Activated T-cell treated with anti-CD3 and anti-CD28 coated beads, Interleukin-2, amount 50 U/mL, for 72 hours (primary cell): Measurements from ENCODE around the gene CYP26B1. TPM values are rescaled to one million over a fixed set of nuclear protein-coding genes. Genes with fewer than 3 reads are reported as not detected.

ENCODE experiments used
- ATAC-seq, 2 donors: fragments of 150-1000 bp; cut with Tn5 transposase; replicated peaks in 1 of 2; 2 replicates each; pipeline ENCODE4 v1.10.0; 2021; ENCODE audit warnings: moderate library complexity in 2 of 2, mild to moderate bottlenecking in 1 of 2
- DNase-seq, 2 donors: peaks; one replicate each; pipeline ENCODE4 v3.0.0; 2021 to 2022; ENCODE audit warnings: mixed read lengths in 1 of 2
- H3K27ac Mint-ChIP-seq: one replicate; pipeline ENCODE4 v1.8.0; 2022; ENCODE audit warnings: mild to moderate bottlenecking, moderate library complexity, mixed read lengths
- H3K27me3 Mint-ChIP-seq: one replicate; pipeline ENCODE4 v1.8.0; 2022; ENCODE audit warnings: low read depth, mixed read lengths
- H3K36me3 Mint-ChIP-seq, 2 donors: one replicate each; pipeline ENCODE4 v1.8.0; 2022; ENCODE audit warnings: mixed read lengths in 2 of 2, mild to moderate bottlenecking in 1 of 2; ENCODE audit not compliant: insufficient read depth in 2 of 2
- H3K4me1 Mint-ChIP-seq: one replicate; pipeline ENCODE4 v1.8.0; 2022; ENCODE audit warnings: low read depth, mixed read lengths
- H3K4me3 Mint-ChIP-seq, 2 donors: one replicate each; pipeline ENCODE4 v1.8.0; 2022; ENCODE audit warnings: mild to moderate bottlenecking in 2 of 2, mixed read lengths in 2 of 2, moderate library complexity in 2 of 2
- H3K9me3 Mint-ChIP-seq, 2 donors: one replicate each; pipeline ENCODE4 v1.8.0; 2022; ENCODE audit warnings: mixed read lengths in 2 of 2
- total RNA-seq, 2 donors: library from RNA; stranded (reverse); gene quantifications; one replicate each; pipeline ENCODE4 v1.2.3, GENCODE V29; 2022

The CYP26B1 gene, protein sequence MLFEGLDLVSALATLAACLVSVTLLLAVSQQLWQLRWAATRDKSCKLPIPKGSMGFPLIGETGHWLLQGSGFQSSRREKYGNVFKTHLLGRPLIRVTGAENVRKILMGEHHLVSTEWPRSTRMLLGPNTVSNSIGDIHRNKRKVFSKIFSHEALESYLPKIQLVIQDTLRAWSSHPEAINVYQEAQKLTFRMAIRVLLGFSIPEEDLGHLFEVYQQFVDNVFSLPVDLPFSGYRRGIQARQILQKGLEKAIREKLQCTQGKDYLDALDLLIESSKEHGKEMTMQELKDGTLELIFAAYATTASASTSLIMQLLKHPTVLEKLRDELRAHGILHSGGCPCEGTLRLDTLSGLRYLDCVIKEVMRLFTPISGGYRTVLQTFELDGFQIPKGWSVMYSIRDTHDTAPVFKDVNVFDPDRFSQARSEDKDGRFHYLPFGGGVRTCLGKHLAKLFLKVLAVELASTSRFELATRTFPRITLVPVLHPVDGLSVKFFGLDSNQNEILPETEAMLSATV
- total RNA-seq = not detected

GRCh38 chr2:72147303-72147971, at the start of gene CYP26B1:
CYP26B1 (minus strand) TSS chr2:72147862; CDS start chr2:72147834, 28 bp downstream.
- Mint-ChIP-seq H3K4me3 (peak within 1 kb of the TSS; percentile 75 to 89), H3K4me1 (peaks cover 49% of the 10 kb centered on the region), H3K36me3 (peaks cover 0 to 8% of the 10 kb centered on the region in 2 donors), H3K27me3 (peaks cover 70% of the 10 kb centered on the region), H3K9me3 (no peaks in the 10 kb centered on the region), H3K27ac (peak within 1 kb of the TSS; percentile 17)
- no peak for DNase-seq
- no peak for ATAC-seq

GRCh38 chr2:72193723-72194122, 46.1 kb upstream of the CYP26B1 start:
- DNase-seq (no peak), ATAC-seq (no peak)
- H3K9me3 Mint-ChIP-seq = peaks cover 0 to 2% of the 10 kb centered on the region in 2 donors
- H3K4me3 Mint-ChIP-seq = no peak overlapping the region
- H3K36me3 Mint-ChIP-seq = no peaks in the 10 kb centered on the region
- no peaks in the 10 kb centered on the region for H3K4me1 Mint-ChIP-seq
- no peak overlapping the region for H3K27ac Mint-ChIP-seq
- no peaks in the 10 kb centered on the region for H3K27me3 Mint-ChIP-seq

DNA sequence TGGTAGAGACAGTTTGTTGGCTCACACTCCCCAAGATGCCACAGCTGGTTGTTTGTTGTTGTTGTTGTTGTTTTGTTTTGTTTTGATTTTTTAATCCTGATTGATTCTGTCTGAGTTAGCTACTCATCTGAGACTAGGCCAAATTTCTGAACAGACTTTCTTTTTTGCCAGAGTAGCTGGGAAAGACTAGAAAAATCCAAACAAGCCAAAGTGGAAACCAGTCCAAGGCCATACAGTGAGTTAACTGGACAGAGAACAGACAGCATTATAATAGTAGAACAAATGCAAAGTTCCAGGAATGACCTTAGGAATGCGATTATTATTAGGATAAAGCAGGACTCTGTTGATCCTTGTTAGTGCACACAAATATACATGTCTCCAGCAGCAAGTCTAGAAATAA, 43.8 kb upstream of the CYP26B1 start:
- no peaks in the 10 kb centered on the region for H3K4me1 Mint-ChIP-seq
- DNase-seq = no peak
- ATAC-seq = no peak
- H3K27ac Mint-ChIP-seq = no peak overlapping the region
- peaks cover 1 to 4% of the 10 kb centered on the region in 2 donors for H3K9me3 Mint-ChIP-seq
- no peaks in the 10 kb centered on the region for H3K36me3 Mint-ChIP-seq
- no peak overlapping the region for H3K4me3 Mint-ChIP-seq
- H3K27me3 Mint-ChIP-seq = no peaks in the 10 kb centered on the region

GRCh38 chr2:72185206-72185605, 37.5 kb upstream of the CYP26B1 start:
- H3K9me3 Mint-ChIP-seq = peaks cover 1 to 2% of the 10 kb centered on the region in 2 donors
- DNase-seq (no peak), ATAC-seq (no peak)
- no peaks in the 10 kb centered on the region for H3K4me1 Mint-ChIP-seq
- no peaks in the 10 kb centered on the region for H3K36me3 Mint-ChIP-seq
- H3K27me3 Mint-ChIP-seq = no peaks in the 10 kb centered on the region
- no peak overlapping the region for H3K4me3 Mint-ChIP-seq
- H3K27ac Mint-ChIP-seq = no peak overlapping the region

DNA sequence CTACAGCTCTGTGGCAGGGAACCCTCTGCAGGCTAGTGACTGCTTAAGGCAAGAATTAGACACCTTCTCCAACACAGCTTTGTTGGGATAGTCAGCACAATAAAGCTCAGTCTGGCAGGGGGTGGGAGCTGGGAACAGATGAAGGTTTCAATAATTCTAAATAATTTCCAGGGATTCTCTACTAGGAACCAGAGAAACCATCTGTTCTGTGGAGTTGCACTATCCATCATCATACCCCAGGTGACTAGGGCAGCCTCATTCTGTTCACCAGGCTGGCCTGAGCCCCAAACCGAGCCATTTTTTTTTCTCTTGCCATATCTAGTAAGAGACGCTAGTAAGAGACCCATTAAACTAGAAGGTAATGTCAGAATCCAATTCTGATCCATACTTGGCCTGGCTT, 35.8 kb upstream of the CYP26B1 start:
- no peak for ATAC-seq
- peaks cover 1 to 2% of the 10 kb centered on the region in 2 donors for H3K9me3 Mint-ChIP-seq
- H3K4me3 Mint-ChIP-seq = no peak overlapping the region
- H3K36me3 Mint-ChIP-seq = no peaks in the 10 kb centered on the region
- H3K27me3 Mint-ChIP-seq = no peaks in the 10 kb centered on the region
- H3K27ac Mint-ChIP-seq = no peak overlapping the region
- no peak for DNase-seq
- no peaks in the 10 kb centered on the region for H3K4me1 Mint-ChIP-seq

- Mint-ChIP-seq H3K9me3 (peaks cover under 1% of the 10 kb centered on the region in 2 donors), H3K36me3 (no peaks in the 10 kb centered on the region), H3K4me1 (no peaks in the 10 kb centered on the region), H3K4me3 (no peak overlapping the region), H3K27ac (no peak overlapping the region), H3K27me3 (no peaks in the 10 kb centered on the region)
- DNase-seq (no peak), ATAC-seq (no peak)
These were observed 35.4 kb upstream of the CYP26B1 start for GRCh38 chr2:72183016-72183415.

DNA sequence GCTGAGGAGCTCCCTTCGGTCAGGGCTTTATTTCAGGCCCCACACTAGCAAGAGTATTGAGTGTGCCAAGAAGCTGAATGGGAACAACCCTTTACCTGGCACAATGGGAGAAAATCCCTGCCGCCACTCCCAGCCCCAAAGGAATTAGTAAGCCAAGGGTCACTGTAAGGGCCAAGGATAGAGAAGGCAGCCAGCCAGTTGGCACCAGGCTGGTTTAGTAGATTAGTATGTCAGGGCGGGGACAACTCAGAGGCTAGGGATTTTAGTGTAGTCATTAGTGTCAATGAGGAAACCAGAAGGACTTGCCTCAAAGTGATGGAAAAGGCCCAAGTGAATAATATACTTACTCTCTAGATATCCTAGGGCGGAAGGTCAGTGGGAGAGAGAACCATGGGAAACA, 34.9 kb upstream of the CYP26B1 start:
- no peaks in the 10 kb centered on the region for H3K4me1 Mint-ChIP-seq
- DNase-seq = no peak
- H3K36me3 Mint-ChIP-seq = no peaks in the 10 kb centered on the region
- no peaks in the 10 kb centered on the region for H3K27me3 Mint-ChIP-seq
- ATAC-seq = no peak
- no peak overlapping the region for H3K4me3 Mint-ChIP-seq
- no peak overlapping the region for H3K27ac Mint-ChIP-seq
- no peaks in the 10 kb centered on the region for H3K9me3 Mint-ChIP-seq

DNA sequence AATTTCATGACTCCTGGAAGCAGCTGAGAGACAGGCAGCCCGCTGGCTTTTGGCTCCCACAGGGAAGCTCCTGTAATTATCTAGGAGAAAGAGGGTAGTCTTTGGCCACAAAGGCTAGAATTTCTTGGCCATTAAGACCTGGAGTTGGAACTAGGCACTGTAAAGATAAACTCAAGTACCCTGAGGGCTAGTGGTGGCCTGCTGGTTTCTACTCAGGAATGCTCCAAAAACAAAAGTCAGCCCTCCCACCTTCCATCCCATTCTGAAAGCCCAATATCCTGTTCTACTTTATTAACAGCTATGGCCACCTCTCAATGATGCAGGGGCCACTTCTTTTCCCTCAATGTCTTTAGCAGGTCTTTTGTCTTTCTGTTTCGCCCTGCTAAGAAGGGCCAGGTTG, 34.0 kb upstream of the CYP26B1 start:
- Mint-ChIP-seq H3K36me3 (no peaks in the 10 kb centered on the region), H3K9me3 (no peaks in the 10 kb centered on the region), H3K27me3 (no peaks in the 10 kb centered on the region), H3K4me1 (no peaks in the 10 kb centered on the region), H3K4me3 (no peak overlapping the region), H3K27ac (no peak overlapping the region)
- DNase-seq = no peak
- no peak for ATAC-seq

DNA sequence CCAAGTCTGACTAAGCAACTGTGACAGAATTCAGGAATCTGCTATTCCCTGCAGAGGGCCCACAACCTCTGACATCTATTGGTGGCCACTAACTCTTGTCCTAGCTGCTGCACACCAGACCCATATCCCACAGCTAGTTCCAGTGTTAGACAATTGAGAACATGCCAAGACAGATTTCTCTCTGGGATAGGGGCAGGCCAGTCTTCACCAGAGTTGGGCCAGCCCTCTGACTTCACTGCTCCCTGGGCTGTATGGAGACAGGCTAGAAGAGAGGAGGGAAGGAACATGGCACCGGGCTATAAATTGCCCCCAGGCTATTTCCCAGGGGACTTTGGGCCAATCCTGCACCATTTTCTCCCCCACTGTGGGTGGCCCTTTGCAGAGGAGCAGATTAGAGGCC, 32.7 kb upstream of the CYP26B1 start:
- DNase-seq (no peak), ATAC-seq (no peak)
- H3K27me3 Mint-ChIP-seq = no peaks in the 10 kb centered on the region
- no peak overlapping the region for H3K27ac Mint-ChIP-seq
- no peak overlapping the region for H3K4me3 Mint-ChIP-seq
- no peaks in the 10 kb centered on the region for H3K36me3 Mint-ChIP-seq
- H3K4me1 Mint-ChIP-seq = no peaks in the 10 kb centered on the region
- H3K9me3 Mint-ChIP-seq = no peaks in the 10 kb centered on the region

GRCh38 chr2:72178551-72178950, 30.9 kb upstream of the CYP26B1 start:
- no peaks in the 10 kb centered on the region for H3K9me3 Mint-ChIP-seq
- DNase-seq (no peak), ATAC-seq (no peak)
- no peak overlapping the region for H3K27ac Mint-ChIP-seq
- no peak overlapping the region for H3K4me3 Mint-ChIP-seq
- H3K27me3 Mint-ChIP-seq = no peaks in the 10 kb centered on the region
- peaks cover 0 to 1% of the 10 kb centered on the region in 2 donors for H3K36me3 Mint-ChIP-seq
- no peaks in the 10 kb centered on the region for H3K4me1 Mint-ChIP-seq

GRCh38 chr2:72176281-72176680, 28.6 kb upstream of the CYP26B1 start:
- no peak overlapping the region for H3K4me3 Mint-ChIP-seq
- ATAC-seq (no peak), DNase-seq (no peak)
- H3K9me3 Mint-ChIP-seq = no peaks in the 10 kb centered on the region
- no peaks in the 10 kb centered on the region for H3K4me1 Mint-ChIP-seq
- H3K36me3 Mint-ChIP-seq = peaks cover 0 to 1% of the 10 kb centered on the region in 2 donors
- H3K27me3 Mint-ChIP-seq = no peaks in the 10 kb centered on the region
- no peak overlapping the region for H3K27ac Mint-ChIP-seq

DNA sequence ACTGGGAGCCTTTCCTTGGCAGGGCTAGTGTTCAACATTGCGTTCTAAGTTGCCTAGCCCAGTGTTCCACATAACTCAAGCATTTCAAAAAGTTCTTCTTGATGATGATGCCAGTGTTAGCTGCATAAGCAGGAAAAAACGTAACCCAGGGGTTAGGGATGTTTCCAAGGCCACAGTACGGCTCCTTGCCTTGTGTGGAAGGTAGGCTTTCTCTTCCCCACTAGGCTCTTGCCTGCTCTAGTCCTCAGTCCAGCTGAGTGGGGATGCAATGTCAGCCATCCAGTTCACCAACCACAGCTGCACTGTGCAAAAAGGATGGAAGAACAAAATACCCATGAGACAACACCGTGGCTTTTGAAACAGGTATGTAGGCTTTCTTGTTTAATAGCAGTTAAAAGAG, 28.0 kb upstream of the CYP26B1 start:
- no peaks in the 10 kb centered on the region for H3K4me1 Mint-ChIP-seq

GRCh38 chr2:72173640-72174321, 26.1 kb upstream of the CYP26B1 start:
- DNase-seq (no peak), ATAC-seq (no peak)
- Mint-ChIP-seq H3K4me1 (no peaks in the 10 kb centered on the region), H3K9me3 (no peaks in the 10 kb centered on the region), H3K27me3 (no peaks in the 10 kb centered on the region), H3K4me3 (no peak overlapping the region), H3K36me3 (peaks cover 0 to 1% of the 10 kb centered on the region in 2 donors), H3K27ac (no peak overlapping the region)

More for the DNA sequence above, 28.0 kb upstream of the CYP26B1 start:
- Mint-ChIP-seq H3K9me3 (no peaks in the 10 kb centered on the region), H3K36me3 (peaks cover 0 to 1% of the 10 kb centered on the region in 2 donors), H3K4me3 (no peak overlapping the region), H3K27me3 (no peaks in the 10 kb centered on the region), H3K27ac (no peak overlapping the region)
- DNase-seq (no peak), ATAC-seq (no peak)
